ENCODE results near the gene EPS8L2. TPM values are rescaled to one million over a fixed set of nuclear protein-coding genes. Genes with fewer than 3 reads are reported as not detected.

Gene EPS8L2
- total RNA-seq, 4 donors from 2014 or later, result 14.1 to 27.6 (median 22.3) TPM

DNA sequence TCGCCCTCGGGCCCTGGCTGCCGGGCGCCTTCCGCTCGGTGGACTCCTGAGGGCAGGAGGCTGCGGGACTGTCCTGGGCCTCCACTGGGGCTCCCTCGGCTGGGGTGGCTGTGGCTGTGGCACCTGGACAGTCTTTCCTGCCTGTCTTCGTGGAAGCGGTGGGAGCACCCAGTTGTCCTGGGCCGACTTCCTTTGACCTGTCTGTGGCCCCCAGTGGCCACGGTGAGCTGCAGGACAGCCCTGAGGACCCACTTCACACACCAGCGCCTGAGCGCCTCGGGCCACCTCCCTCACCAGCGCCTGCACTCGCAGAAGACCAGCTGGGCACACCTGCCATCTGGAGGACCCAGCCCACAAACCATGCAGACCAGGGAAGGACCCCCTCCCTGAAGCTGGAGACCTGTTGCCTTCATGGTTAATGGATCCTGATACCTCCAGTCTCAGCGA, 1.8 kb upstream of the EPS8L2 start:
- ATAC-seq (ENCODE audit: low FRiP score) (no peak), DNase-seq (ENCODE audit: low spot score) (no peak)
- no peak for TF ChIP-seq CTCF (IDR thresholded peaks at IDR 0.05)

- DNase-seq (ENCODE audit: low spot score) (no peak), ATAC-seq (ENCODE audit: low FRiP score) (no peak)
- TF ChIP-seq CTCF (IDR thresholded peaks at IDR 0.05), result no peak
These were observed 1.0 kb upstream of the EPS8L2 start for GRCh38 chr11:704781-705645.

DNA sequence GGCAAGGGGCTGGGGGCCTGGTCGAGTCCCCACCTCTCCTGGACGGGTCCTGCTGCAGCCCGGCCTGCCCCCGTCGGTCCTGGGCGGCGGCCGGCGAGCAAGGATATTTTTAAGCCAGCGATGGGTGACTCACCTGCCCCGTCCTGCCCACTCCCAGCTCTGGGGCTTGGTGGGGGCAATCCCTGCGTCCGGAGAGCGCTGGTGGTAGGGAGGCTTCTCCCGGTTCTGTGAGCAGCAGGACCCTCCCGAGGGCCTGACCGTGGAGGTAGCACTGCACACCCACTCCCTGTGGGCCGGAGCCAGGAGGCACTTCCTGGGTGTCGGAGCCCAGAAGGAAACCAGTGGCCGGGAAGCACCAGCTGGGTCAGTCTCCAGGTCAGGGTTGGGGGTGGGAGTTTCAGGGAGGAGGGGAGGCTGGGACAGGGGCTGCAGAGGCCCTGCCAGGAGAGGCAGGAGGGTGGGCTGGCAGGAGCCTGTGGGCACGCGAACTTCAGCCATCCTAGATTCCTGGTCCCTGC, 467 bp downstream of the EPS8L2 start:
- no peak for TF ChIP-seq CTCF (IDR thresholded peaks at IDR 0.05)
- DNase-seq (ENCODE audit: low spot score) (no peak), ATAC-seq (ENCODE audit: low FRiP score) (peak; percentile 79)

- no peak for DNase-seq (ENCODE audit: low spot score)
- no peak for TF ChIP-seq CTCF (IDR thresholded peaks at IDR 0.05)
- ATAC-seq (ENCODE audit: low FRiP score), result peak; percentile 22
These were observed 1.2 kb downstream of the EPS8L2 start for GRCh38 chr11:706957-707816.

DNA sequence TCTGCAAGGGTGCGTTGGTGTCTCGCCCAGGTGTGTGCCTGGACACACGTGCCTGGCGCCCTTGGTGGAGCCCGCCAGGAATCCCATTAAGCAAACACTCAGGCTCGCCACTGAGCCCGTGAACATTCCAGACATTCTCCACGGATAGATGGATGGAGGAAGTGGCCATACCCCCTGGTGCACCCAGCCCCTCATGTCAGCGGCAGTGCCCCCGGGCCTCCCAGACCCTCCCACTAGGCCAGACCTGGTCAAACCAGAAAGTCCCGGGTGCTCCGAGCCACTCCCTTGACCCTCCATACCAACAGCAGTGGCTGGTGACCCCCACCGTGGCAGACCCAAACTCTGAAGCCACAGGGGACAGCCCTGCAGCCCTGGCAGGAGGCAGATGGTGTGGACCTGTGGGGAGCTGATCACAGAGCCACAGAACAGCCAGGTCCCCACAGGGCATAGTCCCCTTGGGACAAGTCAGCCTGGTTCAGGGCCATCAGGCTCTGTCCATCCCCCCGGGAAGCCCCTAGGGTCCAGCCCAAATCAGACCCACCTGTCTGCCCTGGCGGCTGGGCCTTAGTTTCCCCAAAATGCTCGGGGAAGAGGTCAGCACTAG, 1.9 kb downstream of the EPS8L2 start:
- ATAC-seq (ENCODE audit: low FRiP score), result no peak
- no peak for DNase-seq (ENCODE audit: low spot score)
- no peak for TF ChIP-seq CTCF (IDR thresholded peaks at IDR 0.05)

DNA sequence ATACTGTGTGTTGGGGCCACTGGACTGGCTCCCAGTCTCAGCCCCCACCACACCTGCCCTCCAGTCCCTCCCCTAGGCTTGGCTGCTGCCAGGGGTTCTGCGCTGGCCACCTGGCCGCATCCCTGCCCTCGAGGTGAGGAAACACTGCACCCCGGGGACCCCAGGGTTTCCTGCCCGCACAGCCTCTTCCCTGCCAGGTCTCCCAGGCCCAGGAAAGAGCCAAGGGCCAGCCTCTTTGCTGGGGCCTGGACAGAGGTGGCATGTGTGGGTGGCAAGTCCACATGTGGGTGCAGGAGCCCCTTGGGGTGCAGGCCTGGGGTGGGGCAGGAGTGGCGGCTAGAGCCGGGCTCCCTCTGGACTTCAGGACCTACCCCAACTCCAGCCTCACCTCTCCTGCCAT, 2.5 kb downstream of the EPS8L2 start:
- ATAC-seq (ENCODE audit: low FRiP score), result no peak
- TF ChIP-seq CTCF (IDR thresholded peaks at IDR 0.05), result no peak
- DNase-seq (ENCODE audit: low spot score), result no peak
